Suppressor macrophage (primary cell): ENCODE measurements around the gene EGFR.

Source experiments
- DNase-seq, 4 experiments: peaks; one replicate each; pipeline ENCODE4 v3.0.0-alpha.2; 2020 to 2022
- total RNA-seq, 17 experiments: gene quantifications; one replicate each; lab custom pipeline; 2026; ENCODE audit warnings: mixed read lengths in 6 of 17, inconsistent platforms in 3 of 17; lab: John Stamatoyannopoulos, UW

EGFR gene
- total RNA-seq: 0 to 6.9 (median 0) reads per million in 17 experiments

GRCh38 chr7:55018361-55019190, at the start of gene EGFR:
Gene EGFR (plus strand): TSS chr7:55019017. CDS start chr7:55019278, 261 bp downstream.
- peak in 1 of 4 experiments; percentile 3 for DNase-seq

GRCh38 chr7:54969208-54969967, 49.4 kb upstream of the EGFR start:
- DNase-seq: no peak

GRCh38 chr7:54972733-54973294, 46.0 kb upstream of the EGFR start:
- no peak for DNase-seq

- DNase-seq: no peak
Measured at GRCh38 chr7:54978364-54979116, 40.3 kb upstream of the EGFR start.

DNA sequence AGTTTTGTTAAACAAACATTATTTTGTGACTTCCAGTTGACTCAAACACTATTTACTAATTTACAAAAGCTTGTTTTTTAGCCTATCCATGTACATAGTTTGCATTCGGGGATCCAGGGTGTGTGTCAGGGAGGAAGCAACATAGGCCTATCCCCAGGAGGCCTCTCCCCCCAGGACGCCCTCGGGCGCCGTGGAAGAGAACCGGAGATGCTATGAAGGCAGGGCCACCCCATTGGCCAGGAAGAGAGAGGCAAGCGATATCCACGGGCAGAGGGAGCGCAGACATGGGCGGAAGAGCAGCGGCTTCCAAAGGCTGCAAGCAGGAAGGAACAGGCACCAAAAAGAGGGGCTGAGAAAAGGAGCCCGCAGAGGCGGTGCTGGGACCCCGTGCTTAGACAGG, 38.3 kb upstream of the EGFR start:
- DNase-seq: no peak

DNA sequence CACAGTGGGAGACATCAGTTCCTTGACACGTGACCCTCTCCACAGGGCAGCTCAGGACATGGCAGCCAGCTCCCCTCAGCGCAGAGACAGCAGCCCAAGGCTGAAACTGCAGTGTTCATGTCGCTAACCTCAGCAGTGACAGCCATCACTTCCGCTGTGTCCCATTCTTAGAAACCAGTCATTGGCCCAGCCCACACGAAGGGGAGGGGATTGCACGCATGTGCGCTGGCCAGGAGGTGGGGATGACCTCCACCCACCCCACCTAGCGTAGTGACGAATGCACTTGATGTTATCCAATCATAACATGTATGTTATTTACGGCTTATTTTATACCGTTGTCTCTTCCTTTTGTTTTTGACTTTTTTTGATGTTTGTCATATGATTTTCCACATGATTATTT, 36.9 kb upstream of the EGFR start:
- no peak for DNase-seq

DNA sequence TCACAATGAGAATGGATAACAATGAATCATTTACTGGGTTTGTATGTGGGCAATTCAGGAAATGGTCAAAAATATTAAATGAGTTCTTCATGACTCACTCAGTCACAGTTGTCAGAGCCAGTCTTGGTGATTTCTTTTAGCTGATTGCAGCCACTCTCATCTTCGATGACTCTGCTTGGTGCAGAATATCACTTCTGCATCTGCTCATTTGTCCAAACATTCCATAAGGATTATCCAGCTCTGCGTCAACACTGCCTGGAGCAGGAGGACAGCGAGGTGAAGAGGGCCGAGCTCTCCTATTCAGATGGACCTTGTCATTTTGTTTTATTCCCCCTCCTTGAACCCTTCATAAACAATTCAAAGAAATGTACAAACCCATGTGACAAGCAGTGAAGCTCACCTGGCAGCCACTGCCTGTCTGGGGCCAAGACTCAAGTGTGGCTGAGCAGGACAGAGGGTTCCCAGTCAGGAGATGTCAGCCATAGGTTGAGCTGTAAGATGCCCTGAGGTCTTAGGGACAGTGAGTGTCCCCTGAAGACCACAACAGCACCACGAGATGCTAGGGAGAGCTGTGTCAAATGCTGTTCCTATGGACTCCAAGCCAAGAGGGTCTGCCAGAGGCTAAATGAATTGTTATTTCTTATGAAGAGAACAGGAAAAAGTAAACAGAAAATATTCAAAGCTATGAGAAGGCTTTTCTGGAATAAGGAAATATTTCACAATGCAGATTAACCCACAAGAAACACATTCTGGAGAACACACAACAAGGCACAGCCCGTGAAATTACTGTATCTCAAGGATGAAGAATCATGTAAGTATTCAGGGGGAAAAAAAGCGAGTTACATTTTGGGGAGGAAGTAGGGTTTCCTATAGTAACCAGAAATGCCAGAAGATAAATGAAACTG, 33.1 kb upstream of the EGFR start:
- no peak for DNase-seq

- DNase-seq: no peak
Measured at GRCh38 chr7:54986716-54987115, 32.1 kb upstream of the EGFR start.

DNA sequence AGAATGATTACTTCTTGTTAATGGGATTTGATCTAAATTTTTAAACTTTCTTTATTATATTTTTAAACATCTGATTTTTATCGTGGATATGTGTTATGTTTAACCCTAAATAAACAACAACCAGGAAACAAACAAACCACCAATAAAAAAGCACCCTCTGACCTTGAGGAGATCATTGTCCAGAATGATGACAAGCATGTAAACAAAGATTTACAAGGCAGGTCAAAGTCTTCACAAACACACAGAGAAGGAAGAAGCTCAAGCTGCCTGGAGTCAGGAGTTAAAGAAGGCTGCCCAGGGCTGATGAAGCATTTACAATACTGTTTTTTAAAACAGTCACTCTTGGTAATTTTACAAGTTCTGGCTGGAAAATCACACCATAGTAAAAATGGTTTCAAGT, 31.0 kb upstream of the EGFR start:
- DNase-seq: no peak

DNA sequence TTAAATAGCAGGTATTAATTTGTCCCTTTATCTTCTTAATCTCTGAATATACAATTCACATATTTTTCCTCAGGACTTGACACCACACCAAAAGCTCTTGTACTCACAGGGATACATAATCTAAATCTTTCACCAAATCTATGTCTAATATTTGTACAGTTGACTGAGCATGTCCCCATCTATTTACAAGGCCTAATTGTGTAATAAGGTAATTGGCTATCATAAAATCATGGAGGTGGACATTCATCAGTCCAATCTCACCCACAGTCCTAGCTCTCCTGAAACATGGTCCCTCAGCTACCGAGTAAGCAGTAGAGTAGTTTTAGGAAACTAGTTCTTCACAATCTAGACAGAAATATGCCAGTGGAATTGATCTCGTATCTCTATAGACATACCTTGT, 30.3 kb upstream of the EGFR start:
- DNase-seq: no peak

DNA sequence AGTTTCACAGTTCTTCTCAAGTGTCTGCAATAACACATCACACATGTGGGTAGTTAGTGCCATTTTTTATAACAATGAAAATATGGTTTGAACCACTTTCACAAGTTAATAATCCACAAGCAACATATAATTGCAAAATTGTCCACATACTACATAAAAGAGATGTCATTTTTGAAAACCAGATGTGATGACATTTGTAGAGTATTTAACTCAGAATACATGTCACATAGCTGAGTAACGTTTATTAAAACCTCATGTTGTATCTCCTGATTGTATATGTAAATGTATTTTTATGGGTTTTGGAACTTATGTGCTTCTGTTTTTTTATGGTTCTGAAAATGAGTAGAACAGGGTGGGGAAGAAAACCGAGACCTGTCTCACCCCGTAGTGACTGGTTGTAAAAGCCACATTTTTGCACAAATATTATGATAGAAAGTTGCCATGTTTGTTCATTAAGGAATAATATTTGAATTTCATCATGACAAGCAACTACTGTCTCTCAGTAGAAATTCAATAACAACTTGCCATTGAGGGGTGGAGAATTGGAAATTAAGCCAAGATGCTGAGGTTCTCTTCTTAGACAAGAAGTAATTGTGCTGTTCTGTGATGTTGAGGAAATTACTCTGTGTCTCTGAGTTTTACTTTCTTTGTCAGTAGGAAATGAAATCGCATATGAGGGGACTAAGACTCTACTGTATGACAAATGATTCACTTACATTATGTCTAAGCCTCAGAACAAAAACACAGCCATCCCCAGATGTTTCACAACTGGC, 29.2 kb upstream of the EGFR start:
- no peak for DNase-seq

DNA sequence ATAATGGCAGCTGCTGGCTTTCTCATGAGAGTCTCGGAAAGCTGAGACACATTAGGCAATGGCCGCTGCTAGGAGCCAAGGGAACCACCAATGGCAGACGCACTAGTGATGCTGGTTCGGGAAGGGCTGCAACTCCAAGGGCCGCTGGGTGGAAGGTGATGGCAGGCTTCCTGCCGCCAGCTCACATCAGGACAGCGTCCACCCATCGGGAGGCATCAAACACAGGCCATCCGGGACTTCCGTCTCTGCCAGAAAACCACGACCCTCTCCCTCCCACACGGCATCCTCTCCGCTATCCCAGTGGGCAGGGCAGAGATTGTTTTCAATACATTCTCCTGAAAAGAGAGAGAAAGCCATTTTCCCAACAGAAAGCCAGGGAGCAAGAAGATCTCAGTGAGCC, 27.5 kb upstream of the EGFR start:
- no peak for DNase-seq

DNA sequence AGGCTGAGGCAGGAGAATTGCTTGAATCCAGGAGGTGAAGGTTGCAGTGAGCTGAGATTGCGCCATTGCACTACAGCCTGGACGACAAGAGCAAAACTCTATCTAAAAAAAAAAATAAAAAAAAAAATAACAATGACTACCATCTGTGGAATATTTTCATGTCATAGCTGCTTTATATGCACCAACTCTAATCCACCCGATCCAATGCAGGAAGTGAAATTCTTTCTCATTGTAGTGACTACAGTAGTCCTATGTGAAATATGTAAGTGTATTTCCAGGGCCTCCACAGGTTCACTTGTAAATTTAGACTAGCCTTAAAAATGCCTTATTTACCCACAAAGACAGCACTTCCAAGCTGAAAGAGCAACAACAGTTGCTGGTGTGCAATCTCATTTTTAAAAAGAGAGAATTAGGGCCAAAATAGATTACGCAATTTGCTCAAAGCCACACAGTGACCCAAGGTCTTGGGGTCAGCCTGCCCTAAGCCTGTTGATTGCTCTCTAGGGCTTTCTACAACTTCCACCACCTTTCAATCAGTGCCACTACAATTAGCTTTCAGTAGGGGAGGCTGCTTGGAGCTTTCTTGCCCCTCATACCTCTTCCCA, 25.8 kb upstream of the EGFR start:
- DNase-seq: no peak

DNA sequence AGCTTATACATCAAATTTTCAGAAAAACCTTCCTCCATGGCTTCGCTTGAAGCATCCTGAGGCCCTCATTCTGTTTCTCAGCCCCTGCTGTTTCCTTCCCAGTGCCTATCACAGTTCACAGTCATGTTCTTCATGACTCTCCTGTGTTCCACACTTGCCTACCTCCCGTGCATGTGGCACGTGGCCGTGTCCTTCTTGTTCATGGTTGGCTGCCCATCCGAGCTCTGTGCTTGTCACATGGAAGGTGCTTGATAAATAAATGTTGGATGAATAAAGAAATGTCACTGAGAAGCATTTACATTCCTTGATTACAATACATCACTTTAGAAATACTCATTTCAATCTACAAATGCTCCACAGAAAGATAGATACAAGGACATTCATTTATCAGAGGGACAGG, 23.7 kb upstream of the EGFR start:
- no peak for DNase-seq

- DNase-seq: no peak
Measured at GRCh38 chr7:54995610-54996363, 23.0 kb upstream of the EGFR start.

DNA sequence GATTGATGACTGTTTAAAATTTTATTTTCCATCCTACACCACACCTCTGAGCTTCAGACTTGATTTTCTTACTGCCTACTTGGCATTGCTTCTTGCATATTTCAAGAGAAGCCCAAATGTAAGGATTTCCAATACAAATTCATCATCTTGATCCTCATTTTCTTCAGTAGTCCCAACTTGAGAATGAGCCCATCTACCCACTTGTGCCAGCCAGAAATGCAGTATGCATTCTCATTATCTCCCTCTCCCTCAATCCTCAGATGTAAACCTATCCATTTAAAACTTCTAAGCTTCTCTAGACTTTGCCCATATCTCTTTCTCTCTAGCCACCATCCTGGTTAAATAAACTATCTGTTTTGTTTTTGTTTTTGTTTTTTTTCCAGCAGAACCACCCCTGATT, 22.4 kb upstream of the EGFR start:
- no peak for DNase-seq

GRCh38 chr7:55004579-55004978, 14.2 kb upstream of the EGFR start:
- DNase-seq: no peak

DNA sequence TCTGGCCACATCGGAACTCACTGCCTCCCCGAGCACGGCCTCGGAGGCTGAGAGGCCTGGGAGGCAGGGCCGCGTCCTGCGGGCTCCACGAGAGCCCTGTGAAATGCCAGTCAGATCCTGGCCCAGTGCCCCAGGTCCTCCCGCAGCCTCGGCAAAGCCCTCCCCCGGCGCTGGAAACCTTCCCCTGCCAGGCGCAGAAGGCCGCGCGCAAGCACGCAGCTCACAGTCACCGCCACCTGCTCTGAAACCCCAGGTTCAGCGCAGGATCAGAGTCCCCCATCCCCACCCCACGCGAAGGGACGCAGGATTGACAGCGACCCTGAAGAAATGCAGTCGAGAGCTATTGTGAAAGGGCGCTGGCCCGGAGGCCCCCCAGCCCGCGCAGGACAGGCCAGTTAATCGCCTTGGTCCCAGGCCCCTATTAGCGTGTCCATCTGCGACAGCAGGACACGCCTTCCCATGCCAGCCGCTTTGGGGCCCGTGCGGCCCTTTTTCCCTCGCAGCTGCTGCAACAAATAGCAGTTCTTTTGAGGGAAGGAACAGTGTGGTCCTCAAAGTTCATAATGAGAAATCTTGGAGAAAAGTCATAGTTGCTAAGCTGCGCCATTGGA, 13.5 kb upstream of the EGFR start:
- DNase-seq: no peak

DNA sequence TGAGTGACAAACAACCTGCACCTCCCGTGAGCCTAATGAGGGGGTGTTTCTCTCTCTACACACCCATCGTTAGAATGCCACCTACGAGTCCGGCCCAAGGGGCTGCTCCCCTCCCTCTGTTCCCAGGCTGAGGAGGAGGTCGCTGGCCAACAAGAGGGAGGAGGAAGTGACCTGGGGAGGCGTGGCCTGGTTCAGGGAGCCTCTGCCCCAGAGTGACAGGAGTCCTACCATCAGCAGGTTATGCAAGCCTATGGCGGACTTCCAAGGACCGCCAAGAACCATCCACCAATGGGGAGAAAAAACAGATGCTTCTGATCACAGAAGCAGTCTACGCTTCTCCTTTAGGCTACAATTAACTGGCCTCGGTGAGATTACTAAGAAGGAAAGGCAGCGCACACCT, 12.3 kb upstream of the EGFR start:
- no peak for DNase-seq
